Epithelial cell of prostate (primary cell): ENCODE data around the gene NR5A2.

Experiments used
- DNase-seq: peaks from one replicate; pipeline ENCODE4 v3.0.0-alpha.2; 2011; ENCODE audit warnings: low read depth, low spot score
- H3K27ac ChIP-seq: fragments of 450-650 bp; 2 replicates; pipeline ENCODE4 v1.5.1; 2017; ENCODE audit warnings: mild to moderate bottlenecking

Gene NR5A2

GRCh38 chr1:200027264-200027823 is at the start of gene NR5A2:
TSS of gene NR5A2 (plus strand) at chr1:200027710. CDS start at chr1:200027848, 138 bp downstream.
- no peak within 1 kb of the TSS for H3K27ac ChIP-seq
- no peak for DNase-seq

- H3K27ac ChIP-seq: no peak overlapping the region
- DNase-seq: no peak
These were observed 49.0 kb upstream of the NR5A2 start for GRCh38 chr1:199978408-199978940.

GRCh38 chr1:199979071-199979470 is 48.4 kb upstream of the NR5A2 start:
- H3K27ac ChIP-seq: no peak overlapping the region
- no peak for DNase-seq

GRCh38 chr1:199981584-199981983 is 45.9 kb upstream of the NR5A2 start:
- no peak for DNase-seq

GRCh38 chr1:199982606-199983005 is 44.9 kb upstream of the NR5A2 start:
- DNase-seq: no peak
- H3K27ac ChIP-seq: no peak overlapping the region

More at GRCh38 chr1:199981584-199981983, 45.9 kb upstream of the NR5A2 start:
- H3K27ac ChIP-seq: no peak overlapping the region

GRCh38 chr1:199983531-199983930 is 44.0 kb upstream of the NR5A2 start:
- DNase-seq: no peak
- H3K27ac ChIP-seq: no peak overlapping the region

GRCh38 chr1:199995096-199995685 is 32.3 kb upstream of the NR5A2 start:
- no peak overlapping the region for H3K27ac ChIP-seq
- DNase-seq: no peak

- DNase-seq: no peak
- no peak overlapping the region for H3K27ac ChIP-seq
These were observed 22.3 kb upstream of the NR5A2 start for GRCh38 chr1:200005165-200005564.

- H3K27ac ChIP-seq: no peak overlapping the region
- DNase-seq: no peak
These were observed 20.8 kb upstream of the NR5A2 start for GRCh38 chr1:200006711-200007110.

GRCh38 chr1:200015811-200016210 is 11.7 kb upstream of the NR5A2 start:
- no peak for DNase-seq

GRCh38 chr1:200021577-200022238 is 5.8 kb upstream of the NR5A2 start:
- no peak for DNase-seq
- no peak overlapping the region for H3K27ac ChIP-seq

More at GRCh38 chr1:200015811-200016210, 11.7 kb upstream of the NR5A2 start:
- no peak overlapping the region for H3K27ac ChIP-seq

GRCh38 chr1:200022239-200022804 is 5.2 kb upstream of the NR5A2 start:
- no peak overlapping the region for H3K27ac ChIP-seq
- DNase-seq: no peak

- no peak overlapping the region for H3K27ac ChIP-seq
- no peak for DNase-seq
These were observed 1.1 kb downstream of the NR5A2 start for GRCh38 chr1:200028586-200029034.

GRCh38 chr1:200029035-200029821 is 1.7 kb downstream of the NR5A2 start:
- DNase-seq: no peak
- H3K27ac ChIP-seq: no peak overlapping the region

GRCh38 chr1:200029822-200030152 is 2.3 kb downstream of the NR5A2 start:
- DNase-seq: no peak
- H3K27ac ChIP-seq: no peak overlapping the region

GRCh38 chr1:200030791-200031190 is 3.3 kb downstream of the NR5A2 start:
- DNase-seq: no peak
- H3K27ac ChIP-seq: no peak overlapping the region

GRCh38 chr1:200033511-200034261 is 6.2 kb downstream of the NR5A2 start:
- DNase-seq: no peak
- no peak overlapping the region for H3K27ac ChIP-seq

GRCh38 chr1:200034262-200034557 is 6.7 kb downstream of the NR5A2 start:
- no peak overlapping the region for H3K27ac ChIP-seq
- DNase-seq: no peak

- DNase-seq: no peak
- no peak overlapping the region for H3K27ac ChIP-seq
These were observed 7.4 kb downstream of the NR5A2 start for GRCh38 chr1:200034761-200035396.
